K562 (cell line): ENCODE data around the gene TMA7B. TPM values are rescaled to one million over a fixed set of nuclear protein-coding genes. Genes with fewer than 3 reads are reported as not detected.

ENCODE experiments used
- BRF1 ChIP-seq: IDR thresholded peaks from 3 replicates; pipeline ENCODE4 v1.6.1; 2011; ENCODE audit warnings: borderline replicate concordance, mild to moderate bottlenecking; ENCODE audit not compliant: insufficient read length; ENCODE audit errors: extremely low read depth
- DDX20 ChIP-seq: fragments of 450-650 bp; IDR thresholded peaks from 2 replicates; pipeline ENCODE4 v1.6.1; 2016; ENCODE audit warnings: missing genetic modification characterization, low read depth, mild to moderate bottlenecking, missing compliant biosample characterization, moderate library complexity
- FOXM1 ChIP-seq, 2 experiments: fragments of 450-650 bp in 1 of 2; sonication (generic) in 1 of 2; formaldehyde crosslinking in 1 of 2; IDR thresholded peaks; 2 replicates each; pipeline versions ENCODE4 v1.6.1 to v1.9.0; 2017 to 2022; ENCODE audit warnings: low read depth in 2 of 2, mild to moderate bottlenecking in 2 of 2, missing genetic modification reagents in 1 of 2, moderate library complexity in 1 of 2
- IFI16 ChIP-seq: fragments of 250-450 bp; sonication (Bioruptor Pico); IDR thresholded peaks from 2 replicates; pipeline ENCODE4 v2.1.2; 2022; ENCODE audit warnings: mild to moderate bottlenecking, inconsistent platforms
- KLF13 ChIP-seq: fragments of 450-650 bp; IDR thresholded peaks from 2 replicates; pipeline ENCODE4 v1.6.1; 2016; ENCODE audit warnings: missing genetic modification characterization, low read depth, mild to moderate bottlenecking, missing compliant biosample characterization, moderate library complexity, borderline replicate concordance
- KLF16 ChIP-seq: IDR thresholded peaks from 2 replicates; pipeline ENCODE4 v1.6.1; 2016; ENCODE audit warnings: antibody characterized with exemption
- KLF6 ChIP-seq: fragments of 250-450 bp; sonication (Bioruptor Pico); IDR thresholded peaks from 2 replicates; pipeline ENCODE4 v1.4.0; 2020; ENCODE audit warnings: mild to moderate bottlenecking, moderate library complexity, borderline replicate concordance
- MBD2 ChIP-seq: sonication (generic); IDR thresholded peaks from 2 replicates; pipeline ENCODE4 v1.6.1; 2016; ENCODE audit warnings: low read depth, borderline replicate concordance
- MEF2A ChIP-seq: IDR thresholded peaks from 2 replicates; pipeline ENCODE4 v1.6.1; 2011; ENCODE audit warnings: low read depth, mild to moderate bottlenecking, low read length, moderate library complexity; ENCODE audit not compliant: control insufficient read depth
- MEIS2 ChIP-seq: fragments of 450-650 bp; IDR thresholded peaks from 2 replicates; pipeline ENCODE4 v1.6.1; 2014; ENCODE audit warnings: mild to moderate bottlenecking; ENCODE audit not compliant: partially characterized antibody
- NCOA4 ChIP-seq: fragments of 450-650 bp; IDR thresholded peaks from 2 replicates; pipeline ENCODE4 v1.6.1; 2018; ENCODE audit warnings: mild to moderate bottlenecking; ENCODE audit not compliant: partially characterized antibody
- NONO ChIP-seq, 2 experiments: fragments of 200-400 bp in 1 of 2; fragments of 450-650 bp in 1 of 2; formaldehyde crosslinking in 1 of 2; IDR thresholded peaks; 2 replicates each; pipeline ENCODE4 v1.6.1; 2017; ENCODE audit warnings: low read depth in 2 of 2, mild to moderate bottlenecking in 2 of 2, moderate library complexity in 2 of 2, low read length in 1 of 2
- NR2C2 ChIP-seq, 2 experiments: fragments of 200-800 bp in 1 of 2; sonication (Bioruptor generic) in 1 of 2; sonication (generic) in 1 of 2; formaldehyde crosslinking in 1 of 2; IDR thresholded peaks; 2 replicates each; pipeline versions ENCODE4 v1.6.1 to v1.8.0; 2016 to 2022; ENCODE audit warnings: mild to moderate bottlenecking in 1 of 2, missing compliant biosample characterization in 1 of 2, missing genetic modification characterization in 1 of 2, missing genetic modification reagents in 1 of 2
- NR2F6 ChIP-seq: fragments of 450-650 bp; formaldehyde crosslinking; IDR thresholded peaks from 2 replicates; pipeline ENCODE4 v1.4.0; 2020; ENCODE audit warnings: mild to moderate bottlenecking
- PCBP2 ChIP-seq: fragments of 200-400 bp; formaldehyde crosslinking; IDR thresholded peaks from 2 replicates; pipeline ENCODE4 v1.6.1; 2018; ENCODE audit warnings: low read length, low read depth, mild to moderate bottlenecking, moderate library complexity; ENCODE audit not compliant: poor library complexity, severe bottlenecking
- PKNOX1 ChIP-seq: fragments of 450-650 bp; IDR thresholded peaks from 2 replicates; pipeline ENCODE4 v1.6.1; 2016
- SMAD1 ChIP-seq: fragments of 150-350 bp; IDR thresholded peaks from 2 replicates; pipeline ENCODE4 v1.6.1; 2014; ENCODE audit warnings: low read length, low read depth; ENCODE audit not compliant: partially characterized antibody
- SOX6 ChIP-seq: fragments of 450-650 bp; IDR thresholded peaks from 2 replicates; pipeline ENCODE4 v1.6.1; 2014; ENCODE audit warnings: mild to moderate bottlenecking
- TCF15 ChIP-seq: fragments of 250-450 bp; sonication (Bioruptor Pico); IDR thresholded peaks from 2 replicates; pipeline ENCODE4 v1.8.0; 2022; ENCODE audit warnings: moderate library complexity, mild to moderate bottlenecking, inconsistent platforms
- TCF7L2 ChIP-seq: fragments of 150-350 bp; IDR thresholded peaks from 2 replicates; pipeline ENCODE4 v1.6.1; 2016; ENCODE audit warnings: low read depth, mild to moderate bottlenecking, low read length, moderate library complexity
- VEZF1 ChIP-seq: fragments of 200-800 bp; sonication (Bioruptor generic); IDR thresholded peaks from 2 replicates; pipeline ENCODE4 v1.6.1; 2017; ENCODE audit warnings: missing genetic modification characterization, missing compliant biosample characterization
- ZBTB17 ChIP-seq: fragments of 450-650 bp; formaldehyde crosslinking; IDR thresholded peaks from 2 replicates; pipeline ENCODE4 v1.4.0; 2020; ENCODE audit warnings: mild to moderate bottlenecking
- ZNF175 ChIP-seq: fragments of 200-800 bp; sonication (Bioruptor generic); IDR thresholded peaks from 2 replicates; pipeline ENCODE4 v1.6.1; 2016; ENCODE audit warnings: low read depth, mild to moderate bottlenecking, missing genetic modification characterization, missing compliant biosample characterization
- ZNF311 ChIP-seq: fragments of 250-450 bp; sonication (Bioruptor Pico); IDR thresholded peaks from 2 replicates; pipeline ENCODE4 v1.4.0; 2020; ENCODE audit warnings: mild to moderate bottlenecking, moderate library complexity
- polyA plus RNA-seq, 8 experiments: library from polyadenylated mRNA; depleted of rRNA in 4 of 8; stranded (reverse) in 5 of 8; unstranded in 3 of 8; fragments of >200 nt; fragmentation: Nextera tagmentation in 2 of 8; fragmentation: Illumina TruSeq in 1 of 8; extraction: Ambion mirVana in 2 of 8; extraction: Trizol in 1 of 8; gene quantifications; 2 replicates each; pipeline versions ENCODE4 v1.2.1 to v1.2.3, GENCODE V29; 2011 to 2014; ENCODE audit warnings: inconsistent platforms in 1 of 8, missing spikeins in 1 of 8
- total RNA-seq, 7 experiments: library from RNA; depleted of rRNA in 6 of 7; stranded (reverse); fragments of >200 nt in 6 of 7; fragmentation: Illumina TruSeq in 2 of 7; extraction: Trizol in 2 of 7; gene quantifications; 2 replicates each; pipeline versions ENCODE4 v1.2.1 to v1.2.3, GENCODE V29; 2011 to 2021; ENCODE audit warnings: low replicate concordance in 1 of 7

TMA7B gene
- total and polyA plus RNA-seq, 9 of the 15 experiments (the other 6 are each of a cell fraction or from before 2014, with no cell fraction given): 5.6 to 14.2 (median 11.8) TPM

GRCh38 chr22:39946503-39947219, 13.5 kb upstream of the TMA7B start (continued):
- TF ChIP-seq NCOA4: no peak
- TF ChIP-seq NR2C2 (CRISPR knock-in tag; IDR thresholded peaks at IDR 0.05): no peak
- TF ChIP-seq NR2C2 (tag; IDR thresholded peaks at IDR 0.05): peak; percentile 21; the same call in 1 of the 2 replicates
- TF ChIP-seq SMAD1: peak; percentile 59
- TF ChIP-seq MEF2A: peak; percentile 89
- TF ChIP-seq FOXM1 (IDR thresholded peaks at IDR 0.05; ENCODE audit: low read depth): peak; percentile 78
- TF ChIP-seq FOXM1 (CRISPR knock-in tag; IDR thresholded peaks at IDR 0.05; ENCODE audit: low read depth): no peak
- peak; percentile 89 for TF ChIP-seq KLF16
- TF ChIP-seq ZNF311 (CRISPR knock-in tag): no peak
- TF ChIP-seq SOX6: peak; percentile 80
- TF ChIP-seq TCF7L2: no peak
- no peak for TF ChIP-seq TCF15 (CRISPR knock-in tag)
- TF ChIP-seq KLF6 (CRISPR knock-in tag): peak; percentile 12; the same call in 1 of the 2 replicates
- 0 out of 4 replicates have a peak, but pooled peaks of 1 of the 2 experiments have one; percentile 45 for TF ChIP-seq NONO (IDR thresholded peaks at IDR 0.05; ENCODE audit: low read depth in 2 of 2, low read length in 1 of 2)
- peak; percentile 48; the same call in 1 of the 2 replicates for TF ChIP-seq PKNOX1
- TF ChIP-seq DDX20 (tag): no peak
- TF ChIP-seq BRF1: no peak
- TF ChIP-seq NR2F6 (CRISPR knock-in tag): no peak
- TF ChIP-seq IFI16 (CRISPR knock-in tag): no peak
- peak; percentile 76; the same call in 1 of the 2 replicates for TF ChIP-seq MBD2
- 0 out of 2 replicates have a peak, but pooled peaks have one; percentile 78 for TF ChIP-seq ZNF175
- 0 out of 2 replicates have a peak, but pooled peaks have one; percentile 28 for TF ChIP-seq ZBTB17 (CRISPR knock-in tag)
- TF ChIP-seq VEZF1 (CRISPR knock-in tag): peak; percentile 69
- TF ChIP-seq MEIS2: peak; percentile 84
- no peak for TF ChIP-seq KLF13 (tag)
- TF ChIP-seq PCBP2: no peak
